GM12878 (cell line): ENCODE results near the gene HNMT.

Source experiments
- CBFB ChIP-seq: IDR thresholded peaks from 2 replicates; pipeline ENCODE4 v1.6.1; 2016; ENCODE audit warnings: antibody characterized with exemption, low read depth
- CHD4 ChIP-seq: fragments of 200-600 bp; sonication (generic); IDR thresholded peaks from 2 replicates; pipeline ENCODE4 v1.6.1; 2016; ENCODE audit warnings: mild to moderate bottlenecking
- EED ChIP-seq: sonication (generic); IDR thresholded peaks from 2 replicates; pipeline ENCODE4 v1.6.1; 2016; ENCODE audit warnings: antibody characterized with exemption, low read depth
- EGR1 ChIP-seq, 2 experiments: IDR thresholded peaks; 1 replicate in 1 of 2; 2 replicates in 1 of 2; pipeline ENCODE4 v1.6.1; 2011 to 2012; ENCODE audit warnings: low read depth in 2 of 2, low read length in 2 of 2, borderline replicate concordance in 1 of 2, mild to moderate bottlenecking in 1 of 2, moderate library complexity in 1 of 2
- GABPA ChIP-seq: IDR thresholded peaks from 2 replicates; pipeline ENCODE4 v1.6.1; 2014; ENCODE audit warnings: antibody characterized with exemption, low read depth, mild to moderate bottlenecking, inconsistent platforms
- KDM1A ChIP-seq: fragments of 200-600 bp; sonication (generic); IDR thresholded peaks from 2 replicates; pipeline ENCODE4 v1.6.1; 2016; ENCODE audit warnings: borderline replicate concordance
- POLR2AphosphoS5 ChIP-seq: IDR thresholded peaks from 2 replicates; pipeline ENCODE4 v1.6.1; 2011; ENCODE audit warnings: mild to moderate bottlenecking, low read length, inconsistent platforms
- RAD21 ChIP-seq: IDR thresholded peaks from 2 replicates; pipeline ENCODE4 v1.6.1; 2011; ENCODE audit warnings: mild to moderate bottlenecking, low read depth, low read length, moderate library complexity; ENCODE audit not compliant: insufficient read depth
- RFX5 ChIP-seq: IDR thresholded peaks from 2 replicates; pipeline ENCODE4 v1.6.1; 2011; ENCODE audit warnings: low read depth, low read length, improper control_type of control experiment
- TCF12 ChIP-seq: IDR thresholded peaks from 2 replicates; pipeline ENCODE4 v1.6.1; 2011; ENCODE audit warnings: low read depth, mild to moderate bottlenecking, low read length
- TF ChIP-seq, protein P1 (sequence below): IDR thresholded peaks from 2 replicates; pipeline ENCODE4 v1.6.1; 2012; ENCODE audit warnings: low read depth, low read length, improper control_type of control experiment
- TF ChIP-seq, protein P2 (sequence below), 3 experiments: IDR thresholded peaks in 2 of 3; conservative IDR thresholded peaks in 1 of 3; 2 replicates each; pipeline ENCODE4 v1.5.1; 2011; ENCODE audit warnings: low read depth in 3 of 3, low read length in 3 of 3, mild to moderate bottlenecking in 3 of 3, control low read depth in 2 of 3, moderate library complexity in 2 of 3, inconsistent platforms in 1 of 3, mixed read lengths in 1 of 3; ENCODE audit not compliant: control insufficient read depth in 2 of 3, insufficient read depth in 1 of 3; ENCODE audit errors: extremely low read depth in 1 of 3
- TF ChIP-seq, protein P3 (sequence below): IDR thresholded peaks from 2 replicates; pipeline ENCODE4 v1.6.1; 2011; ENCODE audit warnings: borderline replicate concordance, low read depth, mild to moderate bottlenecking, moderate library complexity, mixed read lengths, low read length; ENCODE audit not compliant: insufficient read depth; ENCODE audit errors: extremely low read length

DNA sequence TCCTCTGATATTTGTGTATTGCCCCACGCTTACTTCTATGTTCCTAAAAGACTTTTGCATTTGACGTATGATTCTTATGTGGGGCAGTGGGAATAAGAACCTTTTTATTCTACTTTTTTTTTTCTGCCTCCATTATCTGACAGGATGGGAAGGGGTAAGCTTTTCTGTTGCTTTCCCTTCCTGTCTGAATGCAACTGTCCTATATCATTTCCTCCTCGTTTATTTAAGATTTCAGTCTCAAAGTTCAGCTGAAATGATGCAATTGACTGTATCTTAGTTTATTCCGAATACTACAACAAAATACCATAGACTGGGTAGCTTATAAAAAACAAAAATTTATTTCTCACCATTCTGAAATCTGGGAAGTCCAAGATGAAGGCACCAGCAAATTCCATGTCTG, 24.1 kb upstream of the HNMT start:
- TF ChIP-seq, protein P1, sequence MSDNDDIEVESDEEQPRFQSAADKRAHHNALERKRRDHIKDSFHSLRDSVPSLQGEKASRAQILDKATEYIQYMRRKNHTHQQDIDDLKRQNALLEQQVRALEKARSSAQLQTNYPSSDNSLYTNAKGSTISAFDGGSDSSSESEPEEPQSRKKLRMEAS: no peak
- TF ChIP-seq POLR2AphosphoS5: no peak
- TF ChIP-seq, protein P2, sequence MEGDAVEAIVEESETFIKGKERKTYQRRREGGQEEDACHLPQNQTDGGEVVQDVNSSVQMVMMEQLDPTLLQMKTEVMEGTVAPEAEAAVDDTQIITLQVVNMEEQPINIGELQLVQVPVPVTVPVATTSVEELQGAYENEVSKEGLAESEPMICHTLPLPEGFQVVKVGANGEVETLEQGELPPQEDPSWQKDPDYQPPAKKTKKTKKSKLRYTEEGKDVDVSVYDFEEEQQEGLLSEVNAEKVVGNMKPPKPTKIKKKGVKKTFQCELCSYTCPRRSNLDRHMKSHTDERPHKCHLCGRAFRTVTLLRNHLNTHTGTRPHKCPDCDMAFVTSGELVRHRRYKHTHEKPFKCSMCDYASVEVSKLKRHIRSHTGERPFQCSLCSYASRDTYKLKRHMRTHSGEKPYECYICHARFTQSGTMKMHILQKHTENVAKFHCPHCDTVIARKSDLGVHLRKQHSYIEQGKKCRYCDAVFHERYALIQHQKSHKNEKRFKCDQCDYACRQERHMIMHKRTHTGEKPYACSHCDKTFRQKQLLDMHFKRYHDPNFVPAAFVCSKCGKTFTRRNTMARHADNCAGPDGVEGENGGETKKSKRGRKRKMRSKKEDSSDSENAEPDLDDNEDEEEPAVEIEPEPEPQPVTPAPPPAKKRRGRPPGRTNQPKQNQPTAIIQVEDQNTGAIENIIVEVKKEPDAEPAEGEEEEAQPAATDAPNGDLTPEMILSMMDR (IDR thresholded peaks at IDR 0.05 in 2 of 3, conservative IDR thresholded peaks at IDR 0.05 in 1 of 3; ENCODE audit: control insufficient read depth in 2 of 3, extremely low read depth in 1 of 3, insufficient read depth in 1 of 3, low read depth in 3 of 3, low read length in 3 of 3): no peak
- no peak for TF ChIP-seq RAD21
- TF ChIP-seq EED: no peak
- no peak for TF ChIP-seq EGR1 (IDR thresholded peaks at IDR 0.05; ENCODE audit: borderline replicate concordance in 1 of 2, low read depth in 2 of 2, low read length in 2 of 2)
- no peak for TF ChIP-seq TCF12
- no peak for TF ChIP-seq CBFB
- no peak for TF ChIP-seq RFX5
- TF ChIP-seq KDM1A: no peak
- no peak for TF ChIP-seq CHD4
- no peak for TF ChIP-seq GABPA
- TF ChIP-seq, protein P3, sequence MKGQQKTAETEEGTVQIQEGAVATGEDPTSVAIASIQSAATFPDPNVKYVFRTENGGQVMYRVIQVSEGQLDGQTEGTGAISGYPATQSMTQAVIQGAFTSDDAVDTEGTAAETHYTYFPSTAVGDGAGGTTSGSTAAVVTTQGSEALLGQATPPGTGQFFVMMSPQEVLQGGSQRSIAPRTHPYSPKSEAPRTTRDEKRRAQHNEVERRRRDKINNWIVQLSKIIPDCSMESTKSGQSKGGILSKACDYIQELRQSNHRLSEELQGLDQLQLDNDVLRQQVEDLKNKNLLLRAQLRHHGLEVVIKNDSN: no peak
